Endothelial cell (in vitro differentiated cells): ENCODE data around the gene GDPD5. TPM values are rescaled to one million over a fixed set of nuclear protein-coding genes. Genes with fewer than 3 reads are reported as not detected.

Experiments
- total RNA-seq: library from RNA; stranded (reverse); fragmentation: NEBNext Ultra II Directional; extraction: Animal tissue kit (Norgen Biotek cat#: 25700); gene quantifications from one replicate; pipeline ENCODE4 v1.2.1, GENCODE V29; 2021; ENCODE audit not compliant: unreplicated experiment

The GDPD5 gene
- total RNA-seq, 1 donor from 2014 or later: 674 TPM

Other genes with a start within 250 kb of the GDPD5 start
- gene ARRB1, start 174.3 kb downstream of the GDPD5 start, total RNA-seq: 197 TPM
- 3,784 TPM for gene RPS3, start 126.4 kb downstream of the GDPD5 start, total RNA-seq
- 2.8 TPM for gene KLHL35, start 92.7 kb downstream of the GDPD5 start, total RNA-seq
- gene SERPINH1, start 36.3 kb upstream of the GDPD5 start, total RNA-seq: 449 TPM
- gene MAP6, start 143.1 kb upstream of the GDPD5 start, total RNA-seq: 0.26 TPM
- gene MOGAT2, start 191.9 kb upstream of the GDPD5 start, total RNA-seq: not detected
- 0.51 TPM for gene DGAT2, start 242.8 kb upstream of the GDPD5 start, total RNA-seq